ENCODE measurements around the gene RSRC1. TPM values are rescaled to one million over a fixed set of nuclear protein-coding genes. Genes with fewer than 3 reads are reported as not detected.

The RSRC1 gene
- total and polyA plus RNA-seq, 2 of the 13 experiments (the other 11 are each of a cell fraction or from before 2014, with no cell fraction given) = 4.9 to 63.0 TPM

DNA sequence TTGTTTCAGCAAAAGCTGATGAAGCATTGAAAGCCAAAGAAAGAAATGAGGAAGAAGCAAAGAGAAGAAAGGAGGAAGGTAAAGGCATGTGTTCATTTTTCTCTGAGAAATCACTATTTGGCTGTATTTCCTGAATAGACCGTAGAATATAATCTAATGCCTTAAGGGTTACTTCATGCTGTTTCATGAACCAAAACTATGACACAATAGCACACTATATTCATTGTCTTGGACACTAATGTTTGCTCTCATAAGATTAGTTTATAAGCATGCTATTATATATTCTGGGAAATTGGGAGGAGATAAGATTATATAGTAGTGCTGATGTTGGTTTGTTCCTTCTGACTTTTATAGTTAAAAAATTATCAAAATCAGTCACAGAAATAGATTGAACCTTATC lies 351.0 kb downstream of the RSRC1 start:
- H3K9me3 ChIP-seq (ENCODE audit: low read length) = no peaks in the 10 kb centered on the region
- 38% methylated on average over 1 of the region's 1 CpG for WGBS (ENCODE audit: low lambda C conversion rate)
- in situ Hi-C loops (cut with HindIII; ENCODE audit: extremely low pct_ligation_motif_present, low pct_unique_long_range_greater_than_20kb) = no loop called here
- H3K27me3 ChIP-seq (ENCODE audit: control insufficient read depth in 1 of 2, insufficient read depth in 2 of 2, low read length in 2 of 2) = no peaks in the 10 kb centered on the region
- no peak overlapping the region for H2AFZ ChIP-seq (ENCODE audit: low read length)
- H3K4me1 ChIP-seq (ENCODE audit: insufficient read depth, low read length) = peaks cover 6% of the 10 kb centered on the region; the same call in 1 of the 2 replicates
- ATAC-seq (no peak), FAIRE-seq (no peak), DNase-seq (ENCODE audit: low spot score) (no peak)
- peaks cover 3% of the 10 kb centered on the region; the same call in 1 of the 2 replicates for H4K20me1 ChIP-seq (ENCODE audit: insufficient read depth, low read length)
- BruUV-seq (replicated peaks) = no TSS peak
- no peak for TF ChIP-seq MIER2 (CRISPR knock-in tag; IDR thresholded peaks at IDR 0.05)
- TF ChIP-seq HNF4A (CRISPR knock-in tag; IDR thresholded peaks at IDR 0.05) = no peak
- no peak for TF ChIP-seq E2F5 (CRISPR knock-in tag; conservative IDR thresholded peaks at IDR 0.05)
- TF ChIP-seq NCOA1 (CRISPR knock-in tag; IDR thresholded peaks at IDR 0.05) = no peak
- no peak for TF ChIP-seq ZNF441 (CRISPR knock-in tag; IDR thresholded peaks at IDR 0.05; ENCODE audit: borderline replicate concordance)
- TF ChIP-seq, protein P1, sequence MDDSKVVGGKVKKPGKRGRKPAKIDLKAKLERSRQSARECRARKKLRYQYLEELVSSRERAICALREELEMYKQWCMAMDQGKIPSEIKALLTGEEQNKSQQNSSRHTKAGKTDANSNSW (CRISPR knock-in tag; IDR thresholded peaks at IDR 0.05; ENCODE audit: borderline replicate concordance) = no peak
- TF ChIP-seq TEAD3 (CRISPR knock-in tag; optimal IDR thresholded peaks at IDR 0.05; ENCODE audit: borderline replicate concordance) = no peak
- no peak for TF ChIP-seq ZNF772 (CRISPR knock-in tag; IDR thresholded peaks at IDR 0.05)
- no peak for TF ChIP-seq ZFAT (CRISPR knock-in tag; conservative IDR thresholded peaks at IDR 0.05)
- TF ChIP-seq ZNF430 (CRISPR knock-in tag; IDR thresholded peaks at IDR 0.05) = no peak
- ChIA-PET CTCF (ENCODE audit: low intra/inter-chr PET ratio, low total read pairs) (no interaction called here), POLR2A (no interaction called here)
- H3K4me3 ChIP-seq (replicated peaks in 1 of 3; ENCODE audit: insufficient read depth in 1 of 3, low read depth in 2 of 3, low read length in 3 of 3) = no peak overlapping the region
- no peaks in the 10 kb centered on the region for H3K79me2 ChIP-seq (ENCODE audit: insufficient read depth, low read length)
- no peaks in the 10 kb centered on the region for H3K36me3 ChIP-seq (replicated peaks in 1 of 2; ENCODE audit: control insufficient read depth in 1 of 2, insufficient read depth in 2 of 2, low read length in 2 of 2)
- intact Hi-C loops (cut with micrococcal nuclease; ENCODE audit: unreplicated experiment) = no loop called here
- H3K9ac ChIP-seq (ENCODE audit: insufficient read depth, low read depth, low read length) = no peak overlapping the region
- no peak overlapping the region for H3K27ac ChIP-seq (ENCODE audit: extremely low read length, insufficient read depth, low read length)
- no peak overlapping the region for H3K4me2 ChIP-seq (ENCODE audit: low read depth, low read length)

Measured in HepG2 (cell line).